Motor neuron (in vitro differentiated cells): ENCODE data around the gene WNT7B. TPM values are rescaled to one million over a fixed set of nuclear protein-coding genes. Genes with fewer than 3 reads are reported as not detected.

Experiments used
- ATAC-seq, 8 experiments: fragments of 200-7000 bp; cut with Tn5 transposase; replicated peaks in 6 of 8; 2 replicates each; pipeline ENCODE4 v1.8.0; 2021; ENCODE audit warnings: mild to moderate bottlenecking in 8 of 8, moderate library complexity in 8 of 8
- H3K27ac ChIP-seq, 2 donors: fragments of 250-450 bp; sonication (Bioruptor Pico); 2 replicates each; pipeline ENCODE4 v1.9.0; 2021; ENCODE audit warnings: antibody characterized with exemption in 2 of 2, mild to moderate bottlenecking in 2 of 2, moderate library complexity in 1 of 2
- H3K4me1 ChIP-seq, 2 donors: fragments of 250-450 bp; sonication (Bioruptor Pico); replicated peaks in 1 of 2; 2 replicates each; pipeline ENCODE4 v1.6.1; 2021; ENCODE audit warnings: antibody characterized with exemption in 2 of 2, mild to moderate bottlenecking in 2 of 2, moderate library complexity in 1 of 2
- H3K4me3 ChIP-seq, 5 donors: fragments of 250-450 bp; sonication (Bioruptor Pico); 2 replicates each; pipeline ENCODE4 v1.9.0; 2021; ENCODE audit warnings: antibody characterized with exemption in 5 of 5, mild to moderate bottlenecking in 5 of 5, moderate library complexity in 4 of 5
- WGBS, 10 experiments: fragments of 450-650 bp; shearing (Covaris generic); methylation state at CpG; one replicate each; pipeline ENCODE4 v1.0.0; 2022; 5-methylcytosine and 5-hydroxymethylcytosine counted together
- in situ Hi-C, 9 experiments: fragments of 400-800 bp; cut with MboI; loops; one replicate each; pipeline ENCODE4 v1.15.0; 2021; ENCODE audit warnings: low sequenced_read_pairs in 9 of 9, low pct_unique_long_range_greater_than_20kb in 2 of 9; ENCODE audit not compliant: unreplicated experiment in 9 of 9
- total RNA-seq, 8 experiments: library from RNA; unstranded; fragments of 300-600 nt; gene quantifications; 2 replicates each; pipeline versions ENCODE4 v1.2.3 to v1.2.4, GENCODE V29; 2022

Gene WNT7B
- total RNA-seq, 8 experiments from 2014 or later = 0.14 to 1.2 (median 0.32) TPM

DNA sequence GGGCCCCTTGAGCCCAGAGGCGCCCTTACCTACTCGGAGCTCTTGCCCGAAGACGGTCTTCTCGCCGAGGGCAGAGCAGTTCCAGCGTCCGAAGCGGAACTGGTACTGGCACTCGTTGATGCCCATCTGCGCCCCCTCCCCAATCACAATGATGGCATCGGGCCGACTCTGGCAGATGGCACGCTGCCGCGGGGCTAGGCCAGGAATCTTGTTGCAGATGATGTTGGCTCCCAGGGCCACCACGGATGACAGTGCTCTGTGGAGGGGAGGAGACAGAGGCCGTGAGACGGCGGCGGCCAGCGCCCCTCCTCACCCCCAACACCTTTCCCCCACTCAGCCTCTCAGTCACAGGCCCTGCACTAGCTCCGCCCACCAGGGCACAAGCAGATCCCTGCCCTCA lies 27.1 kb downstream of the WNT7B start:
- H3K27ac ChIP-seq = no peak overlapping the region
- WGBS, 10 experiments = 90 to 100% (median 100%) methylated on average over 1 to 3 of the region's 23 CpGs; no CpG with 5 or more reads in 5 of the 10 experiments
- no peak overlapping the region for H3K4me3 ChIP-seq
- ATAC-seq = no peak
- H3K4me1 ChIP-seq = peaks cover 0 to 7% of the 10 kb centered on the region in 2 donors
- in situ Hi-C loops = loop anchor here in 1 of 9 experiments (25.0 kb wide), 1 partner anchor 363 kb away; no protein-coding TSS in a partner anchor

DNA sequence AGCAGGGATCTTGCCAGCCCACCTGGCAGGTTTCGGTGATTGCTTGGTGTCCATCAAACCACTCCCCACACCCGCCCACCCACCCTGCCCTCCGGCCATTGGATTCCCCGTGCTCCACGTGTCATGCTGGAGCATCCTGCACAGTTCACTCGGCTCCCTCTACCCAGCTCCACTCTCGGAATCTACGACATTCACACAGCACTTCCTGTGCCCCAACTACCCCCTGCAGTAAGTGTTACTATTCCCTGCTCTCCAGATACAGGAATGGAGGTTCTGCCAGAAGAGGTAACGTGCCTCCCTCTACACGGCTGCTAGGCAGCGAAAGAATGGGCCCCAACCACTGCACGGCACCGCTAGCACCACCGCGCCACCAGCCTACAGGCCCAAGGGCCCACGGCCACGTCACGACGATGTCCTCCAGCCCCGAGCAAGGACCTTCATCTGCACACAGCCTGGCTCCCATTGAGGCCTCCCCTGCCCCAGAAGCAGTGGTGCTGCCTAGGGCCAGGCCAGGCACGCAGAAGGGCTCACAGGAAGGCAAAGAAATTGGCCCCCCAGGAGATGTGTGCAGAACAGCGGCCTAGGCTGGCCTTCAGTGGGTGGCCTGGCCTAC lies 27.6 kb downstream of the WNT7B start:
- in situ Hi-C loops = no loop called here
- Histone ChIP-seq H3K4me3 (no peak overlapping the region), H3K27ac (no peak overlapping the region), H3K4me1 (peaks cover 0 to 7% of the 10 kb centered on the region in 2 donors)
- WGBS, 10 experiments = 80 to 100% methylated on average over 1 to 3 of the region's 22 CpGs; no CpG with 5 or more reads in 8 of the 10 experiments
- no peak for ATAC-seq

GRCh38 chr22:45948081-45948648 lies 28.8 kb downstream of the WNT7B start:
- WGBS, 10 experiments = 67 to 100% methylated on average over 1 to 6 of the region's 21 CpGs; no CpG with 5 or more reads in 8 of the 10 experiments
- in situ Hi-C loops = no loop called here
- no peak overlapping the region for H3K27ac ChIP-seq
- peaks cover 0 to 7% of the 10 kb centered on the region in 2 donors for H3K4me1 ChIP-seq
- peak in 1 of 8 experiments; percentile 43 for ATAC-seq
- no peak overlapping the region for H3K4me3 ChIP-seq

DNA sequence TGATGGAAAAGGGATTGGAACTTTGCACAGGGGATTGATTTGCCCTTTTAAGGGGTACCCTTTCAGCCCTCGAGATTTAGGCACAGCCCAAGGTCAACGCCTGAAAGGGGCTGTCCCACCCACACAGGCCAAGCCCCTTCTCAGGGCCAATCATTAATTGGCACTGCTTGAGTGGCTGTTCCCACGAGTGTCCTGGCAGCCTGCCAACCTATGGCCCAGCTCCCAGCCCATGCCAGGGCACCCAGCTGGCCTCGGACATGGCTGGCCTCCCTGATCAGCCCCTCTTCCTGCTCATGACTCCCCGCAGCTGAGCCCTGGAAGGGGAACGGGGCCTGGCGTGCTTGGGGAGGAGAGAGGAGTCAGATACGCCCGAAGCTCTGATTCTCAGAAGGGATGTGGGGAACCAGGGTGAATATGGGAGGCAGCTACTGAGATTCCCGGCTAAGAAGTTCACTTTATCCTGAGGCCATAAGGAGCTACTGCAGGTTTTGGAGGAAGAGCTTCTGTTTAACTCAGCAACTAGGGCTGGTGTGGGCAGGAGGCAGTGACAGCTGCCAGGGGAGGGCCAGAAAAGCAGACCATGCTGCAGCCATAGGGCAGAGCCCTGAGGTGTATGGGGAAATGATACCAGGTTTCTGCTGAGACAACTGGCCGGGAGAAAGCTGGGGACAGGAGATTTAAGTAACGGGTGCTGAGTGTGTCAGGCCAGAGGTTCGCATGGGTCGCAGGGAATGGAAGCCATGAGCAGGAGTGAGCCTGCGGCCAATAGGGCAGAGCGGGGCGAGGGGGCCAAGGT lies 30.0 kb downstream of the WNT7B start:
- H3K4me3 ChIP-seq = no peak overlapping the region
- 50 to 100% (median 79%) methylated on average over 2 to 11 of the region's 17 CpGs; no CpG with 5 or more reads in 2 of the 10 experiments for WGBS, 10 experiments
- H3K27ac ChIP-seq = no peak overlapping the region
- ATAC-seq = no peak
- in situ Hi-C loops = no loop called here
- H3K4me1 ChIP-seq = peaks cover 0 to 7% of the 10 kb centered on the region in 2 donors

GRCh38 chr22:45945621-45946106 lies 31.3 kb downstream of the WNT7B start:
- no peaks in the 10 kb centered on the region for H3K4me1 ChIP-seq
- no peak overlapping the region for H3K4me3 ChIP-seq
- peak in 5 of 8 experiments; percentile 20 to 67 (median 51) for ATAC-seq
- H3K27ac ChIP-seq = no peak overlapping the region
- 40 to 73% methylated on average over 1 to 3 of the region's 18 CpGs; no CpG with 5 or more reads in 8 of the 10 experiments for WGBS, 10 experiments
- in situ Hi-C loops = no loop called here

DNA sequence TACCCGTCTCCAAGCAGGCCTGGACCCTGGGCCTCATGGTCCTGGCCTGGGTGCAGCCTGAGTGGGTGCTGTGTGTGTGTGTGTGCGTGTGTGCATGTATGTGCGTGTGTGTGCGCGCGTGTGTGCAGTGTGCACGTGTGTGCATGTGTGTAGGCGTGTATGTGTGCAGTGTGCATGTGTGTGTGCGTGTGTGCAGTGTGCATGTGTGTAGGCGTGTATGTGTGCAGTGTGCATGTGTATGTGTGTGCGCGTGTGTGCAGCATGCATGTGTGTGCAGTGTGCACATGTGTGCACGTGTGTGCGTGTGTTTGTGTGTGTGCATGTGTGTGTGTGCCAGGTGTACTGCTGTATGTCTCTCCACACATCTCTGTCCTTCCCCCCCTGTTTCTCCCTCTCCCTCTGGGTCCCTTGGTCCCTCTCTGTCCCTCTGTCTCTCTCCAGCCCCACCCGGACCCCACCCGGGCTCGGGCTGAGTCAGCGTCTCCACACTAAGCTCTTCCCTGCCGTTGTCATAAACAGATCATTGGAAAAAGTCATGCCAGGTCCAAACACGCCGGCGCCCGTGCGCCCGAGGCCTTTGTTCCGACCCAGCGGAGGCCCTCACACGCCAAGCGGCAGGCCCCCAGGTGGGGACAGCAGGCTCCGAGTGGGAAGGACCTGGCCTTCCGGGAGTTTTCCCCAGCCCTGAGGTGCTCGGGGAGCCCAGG lies 34.0 kb downstream of the WNT7B start:
- H3K4me3 ChIP-seq = no peak overlapping the region
- H3K4me1 ChIP-seq = no peaks in the 10 kb centered on the region
- 60 to 90% (median 76%) methylated on average over 1 to 6 of the region's 32 CpGs; no CpG with 5 or more reads in 7 of the 10 experiments for WGBS, 10 experiments
- peak in 3 of 8 experiments; percentile 12 to 49 (median 28) for ATAC-seq
- in situ Hi-C loops = no loop called here
- no peak overlapping the region for H3K27ac ChIP-seq

GRCh38 chr22:45942344-45942743 lies 34.6 kb downstream of the WNT7B start:
- ATAC-seq = no peak
- H3K4me1 ChIP-seq = no peaks in the 10 kb centered on the region
- in situ Hi-C loops = no loop called here
- H3K4me3 ChIP-seq = no peak overlapping the region
- H3K27ac ChIP-seq = no peak overlapping the region
- WGBS, 10 experiments = 40 to 100% (median 89%) methylated on average over 1 to 5 of the region's 9 CpGs; no CpG with 5 or more reads in 6 of the 10 experiments

DNA sequence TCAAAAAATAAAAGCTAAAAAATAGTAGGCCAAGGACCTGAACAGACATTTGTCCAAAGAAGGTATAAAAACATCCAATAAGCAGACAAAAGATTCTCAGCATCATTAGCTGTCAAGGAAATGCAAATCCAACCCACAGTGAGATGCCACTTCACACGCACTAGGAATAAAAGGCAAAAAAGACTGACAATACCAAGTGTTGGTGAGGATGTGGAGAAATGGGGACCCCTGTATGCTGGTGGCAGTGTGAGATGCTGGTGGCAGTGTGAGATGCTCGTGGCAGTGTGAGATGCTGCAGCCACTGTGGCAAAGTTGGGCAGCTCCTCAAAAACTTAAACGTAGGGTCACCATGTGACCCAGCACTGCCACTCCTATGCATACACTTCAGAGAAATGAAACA lies 38.0 kb downstream of the WNT7B start:
- peaks cover 0 to 4% of the 10 kb centered on the region in 2 donors for H3K4me1 ChIP-seq
- no peak overlapping the region for H3K27ac ChIP-seq
- ATAC-seq = no peak
- in situ Hi-C loops = no loop called here
- H3K4me3 ChIP-seq = no peak overlapping the region
- 71 to 100% (median 82%) methylated on average over 1 to 3 of the region's 3 CpGs; no CpG with 5 or more reads in 2 of the 10 experiments for WGBS, 10 experiments

DNA sequence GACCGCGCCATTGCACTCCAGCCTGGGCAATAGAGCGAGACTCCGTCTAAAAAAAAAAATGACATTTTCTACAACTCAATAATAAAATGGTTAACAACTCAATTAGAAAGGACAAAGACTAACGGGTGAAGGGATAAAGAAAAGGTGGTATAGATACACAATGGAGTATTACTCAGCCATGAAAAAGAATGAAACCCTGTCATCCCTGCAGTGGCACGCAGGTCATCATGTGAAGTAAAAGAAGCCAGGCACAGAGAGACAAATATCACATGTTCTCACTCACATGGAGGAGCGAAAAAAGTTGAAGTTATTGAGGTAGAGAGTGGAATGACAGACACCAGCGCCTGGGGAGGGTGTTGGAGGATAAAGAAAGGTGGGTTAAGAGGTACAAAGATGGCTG lies 39.0 kb downstream of the WNT7B start:
- in situ Hi-C loops = no loop called here
- peaks cover 0 to 4% of the 10 kb centered on the region in 2 donors for H3K4me1 ChIP-seq
- no peak overlapping the region for H3K27ac ChIP-seq
- ATAC-seq = no peak
- no peak overlapping the region for H3K4me3 ChIP-seq
- 58 to 100% (median 86%) methylated on average over 1 to 8 of the region's 8 CpGs; no CpG with 5 or more reads in 1 of the 10 experiments for WGBS, 10 experiments

- in situ Hi-C loops = no loop called here
- WGBS, 10 experiments = 82 to 100% methylated on average over 1 to 3 of the region's 6 CpGs; no CpG with 5 or more reads in 8 of the 10 experiments
- Histone ChIP-seq H3K4me1 (peaks cover 0 to 4% of the 10 kb centered on the region in 2 donors), H3K4me3 (no peak overlapping the region), H3K27ac (no peak overlapping the region)
- no peak for ATAC-seq
Measured at GRCh38 chr22:45935573-45935972, 41.4 kb downstream of the WNT7B start.

DNA sequence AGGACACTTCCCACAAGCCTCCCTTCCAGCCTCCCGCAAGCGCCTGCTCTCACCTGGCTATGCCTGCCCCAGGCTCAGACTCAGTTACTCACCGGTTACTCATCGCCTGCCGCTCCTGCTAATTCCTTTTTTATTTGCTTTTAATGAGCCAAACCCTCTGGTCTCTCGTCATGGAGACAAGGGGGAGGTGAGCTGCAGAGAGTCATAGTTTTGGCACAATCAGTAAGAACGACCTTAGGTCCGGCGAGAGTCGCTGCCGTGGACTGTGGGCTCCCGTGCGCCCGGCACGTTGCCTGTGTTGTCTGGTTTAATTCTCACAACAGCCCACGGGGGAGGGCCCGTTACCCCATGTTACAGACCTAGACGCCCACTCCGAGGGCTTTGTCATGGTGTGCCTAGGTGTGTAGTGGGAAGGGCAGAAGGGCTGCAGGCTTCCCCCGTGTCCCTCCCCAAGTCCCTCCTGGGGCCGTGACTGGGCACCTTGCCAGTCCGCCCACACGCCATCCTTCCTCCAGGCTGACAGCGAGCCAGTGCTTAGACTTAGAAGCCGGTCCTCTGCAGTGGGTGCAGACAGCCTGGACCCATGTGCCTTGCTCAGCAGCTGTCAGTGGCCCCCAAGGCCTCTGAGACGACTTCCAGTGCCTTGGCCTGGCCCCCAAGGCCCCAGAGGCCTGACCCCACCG lies 42.2 kb downstream of the WNT7B start:
- 3 to 96% (median 62%) methylated on average over 2 to 13 of the region's 27 CpGs; no CpG with 5 or more reads in 4 of the 10 experiments for WGBS, 10 experiments
- ATAC-seq = peak; percentile 19 to 90 (median 61)
- in situ Hi-C loops = no loop called here

GRCh38 chr22:45934168-45934564 lies 42.8 kb downstream of the WNT7B start:
- ATAC-seq = peak in 2 of 8 experiments; percentile 4 to 8
- Histone ChIP-seq H3K27ac (no peak overlapping the region), H3K4me3 (no peak overlapping the region), H3K4me1 (peaks cover 0 to 4% of the 10 kb centered on the region in 2 donors)
- in situ Hi-C loops = no loop called here
- WGBS, 10 experiments = 40 to 100% methylated on average over 1 to 2 of the region's 6 CpGs; no CpG with 5 or more reads in 8 of the 10 experiments

More for the DNA sequence above, 42.2 kb downstream of the WNT7B start:
- Histone ChIP-seq H3K27ac (no peak overlapping the region), H3K4me3 (no peak overlapping the region), H3K4me1 (peaks cover 0 to 4% of the 10 kb centered on the region in 2 donors)
